Body of pancreas (tissue), 4 donors: ENCODE data around the gene PCSK6. TPM values are rescaled to one million over a fixed set of nuclear protein-coding genes. Genes with fewer than 3 reads are reported as not detected.

ENCODE experiments used
- ATAC-seq: fragments of 150-250 bp; one replicate; pipeline ENCODE4 v1.9.1; 2016
- DNase-seq, 4 donors: peaks; one replicate each; pipeline ENCODE4 v3.0.0-alpha.2; 2019
- H3K27ac ChIP-seq, 4 donors: fragments of 200-600 bp; sonication (generic); 1 replicate in 3 of 4; 2 replicates in 1 of 4; pipeline versions ENCODE4 v1.5.1 to v1.6.1; 2016 to 2019; ENCODE audit warnings: mild to moderate bottlenecking in 1 of 4, mixed read lengths in 1 of 4, moderate library complexity in 1 of 4
- H3K27me3 ChIP-seq, 2 donors: fragments of 200-600 bp; sonication (generic); one replicate each; pipeline ENCODE4 v1.6.0; 2016; ENCODE audit warnings: mild to moderate bottlenecking in 1 of 2
- H3K36me3 ChIP-seq, 2 donors: fragments of 200-600 bp; sonication (generic); replicated peaks in 1 of 2; 2 replicates each; pipeline ENCODE4 v1.5.1; 2016; ENCODE audit warnings: low read depth in 2 of 2; ENCODE audit not compliant: insufficient read depth in 1 of 2
- H3K4me1 ChIP-seq: fragments of 200-600 bp; sonication (generic); one replicate; pipeline ENCODE4 v1.6.0; 2016
- H3K4me3 ChIP-seq, 2 donors: fragments of 200-600 bp; sonication (generic); 1 replicate in 1 of 2; 2 replicates in 1 of 2; pipeline ENCODE4 v1.5.1; 2016 to 2019
- H3K9me3 ChIP-seq, 3 donors: fragments of 200-600 bp; sonication (generic); 1 replicate in 2 of 3; 2 replicates in 1 of 3; pipeline ENCODE4 v1.5.1; 2016
- CTCF ChIP-seq, 7 experiments: fragments of 450-650 bp in 4 of 7; fragments of 200-600 bp in 3 of 7; sonication (generic) in 3 of 7; IDR thresholded peaks; one replicate each; pipeline ENCODE4 v1.5.1; 2016 to 2019; ENCODE audit warnings: antibody characterized with exemption in 7 of 7
- POLR2A ChIP-seq, 3 donors: fragments of 450-650 bp; IDR thresholded peaks; one replicate each; pipeline ENCODE4 v1.6.1; 2016; ENCODE audit warnings: antibody characterized with exemption in 3 of 3, mild to moderate bottlenecking in 2 of 3
- WGBS, 2 donors: methylation state at CpG; one replicate each; pipeline ENCODE4 v1.1.5; 2017; 5-methylcytosine and 5-hydroxymethylcytosine counted together
- intact Hi-C: fragments of 100-400 bp; cut with DNase I; formaldehyde crosslinking; loops from one replicate; pipeline ENCODE4 v1.15.1; 2023
- total RNA-seq, 2 donors: library from RNA; depleted of rRNA; stranded (reverse); fragments of >200 nt; gene quantifications; one replicate each; pipeline ENCODE4 v1.1.0, GENCODE V29; 2016

Gene PCSK6
- total RNA-seq, 2 donors from 2014 or later: 8.9 to 10.1 TPM

- Histone ChIP-seq H3K27ac (no peak overlapping the region), H3K27me3 (peaks cover 0 to 6% of the 10 kb centered on the region in 2 donors), H3K4me3 (no peak overlapping the region), H3K9me3 (no peaks in the 10 kb centered on the region), H3K4me1 (peaks cover 17% of the 10 kb centered on the region), H3K36me3 (no peaks in the 10 kb centered on the region)
- DNase-seq: no peak
- no peak for TF ChIP-seq CTCF (IDR thresholded peaks at IDR 0.05)
- no peak for TF ChIP-seq POLR2A (IDR thresholded peaks at IDR 0.05)
- no peak for ATAC-seq
- 73 to 75% methylated on average over 21 to 22 of the region's 22 CpGs for WGBS, 2 donors
- intact Hi-C loops: no loop called here
Observed at GRCh38 chr15:101495334-101496197, 6.1 kb upstream of the PCSK6 start.

GRCh38 chr15:101494251-101494796 lies 4.8 kb upstream of the PCSK6 start:
- peaks cover 9% of the 10 kb centered on the region for H3K4me1 ChIP-seq
- intact Hi-C loops: no loop called here
- no peak overlapping the region for H3K27ac ChIP-seq
- H3K27me3 ChIP-seq: peaks cover 0 to 6% of the 10 kb centered on the region in 2 donors
- TF ChIP-seq POLR2A (IDR thresholded peaks at IDR 0.05): no peak
- no peak for TF ChIP-seq CTCF (IDR thresholded peaks at IDR 0.05)
- DNase-seq (no peak), ATAC-seq (no peak)
- no peak overlapping the region for H3K4me3 ChIP-seq
- H3K36me3 ChIP-seq: no peaks in the 10 kb centered on the region
- 76 to 81% methylated on average over 10 of the region's 10 CpGs for WGBS, 2 donors
- H3K9me3 ChIP-seq: no peaks in the 10 kb centered on the region

- intact Hi-C loops: no loop called here
- H3K9me3 ChIP-seq: no peaks in the 10 kb centered on the region
- H3K4me1 ChIP-seq: peaks cover 10% of the 10 kb centered on the region
- H3K27ac ChIP-seq: no peak overlapping the region
- WGBS, 2 donors: 79 to 89% methylated on average over 6 to 7 of the region's 7 CpGs
- no peak for TF ChIP-seq POLR2A (IDR thresholded peaks at IDR 0.05)
- no peak overlapping the region for H3K4me3 ChIP-seq
- peaks cover 0 to 11% of the 10 kb centered on the region in 2 donors for H3K27me3 ChIP-seq
- ATAC-seq (no peak), DNase-seq (no peak)
- H3K36me3 ChIP-seq: no peaks in the 10 kb centered on the region
Observed at GRCh38 chr15:101492766-101493692, 3.5 kb upstream of the PCSK6 start.

GRCh38 chr15:101491734-101492640 lies 2.5 kb upstream of the PCSK6 start:
- Histone ChIP-seq H3K4me1 (peaks cover 10% of the 10 kb centered on the region), H3K4me3 (no peak overlapping the region), H3K27me3 (peaks cover 0 to 11% of the 10 kb centered on the region in 2 donors), H3K36me3 (no peaks in the 10 kb centered on the region), H3K27ac (no peak overlapping the region), H3K9me3 (no peaks in the 10 kb centered on the region)
- 71 to 74% methylated on average over 18 of the region's 18 CpGs for WGBS, 2 donors
- no peak for ATAC-seq
- DNase-seq: no peak
- TF ChIP-seq POLR2A (IDR thresholded peaks at IDR 0.05) (no peak), CTCF (IDR thresholded peaks at IDR 0.05) (no peak)
- intact Hi-C loops: no loop called here
